H1 (cell line): Measurements from ENCODE around the gene LIMA1. TPM values are rescaled to one million over a fixed set of nuclear protein-coding genes. Genes with fewer than 3 reads are reported as not detected.

Source experiments
- CTCF ChIA-PET: fragments of 300-600 bp; sonication (Branson Sonifier 250); formaldehyde crosslinking; loops from one replicate; lab custom pipeline; 2021; ENCODE audit not compliant: partially characterized antibody; lab: Charles Lee
- POLR2A ChIA-PET: fragments of 300-600 bp; sonication (Branson Sonifier 250); formaldehyde crosslinking; loops from one replicate; lab custom pipeline; 2021; ENCODE audit warnings: inconsistent platforms; ENCODE audit not compliant: partially characterized antibody; lab: Charles Lee
- DNase-seq, 2 experiments: peaks; one replicate each; pipeline versions ENCODE4 v3.0.0 to v3.0.0-alpha.2; 2010 to 2022; ENCODE audit warnings: low spot score in 2 of 2, low read depth in 1 of 2, mixed read lengths in 1 of 2
- FAIRE-seq: peaks from 2 replicates; lab custom pipeline; 2011; peaks lifted over from hg19 to GRCh38; lab: Jason Lieb, UNC
- H2AFZ ChIP-seq: 2 replicates; pipeline ENCODE4 v1.8.1; 2012; ENCODE audit warnings: low read length, inconsistent platforms
- H2AK5ac ChIP-seq: 2 replicates; pipeline ENCODE4 v1.6.1; 2013; ENCODE audit warnings: low read depth, low read length
- H2BK120ac ChIP-seq: replicated peaks from 2 replicates; pipeline ENCODE3; 2013; ENCODE audit warnings: low read depth, low read length, inconsistent platforms
- H2BK12ac ChIP-seq: 2 replicates; pipeline ENCODE4 v1.6.1; 2013; ENCODE audit warnings: low read depth, low read length
- H2BK15ac ChIP-seq: 2 replicates; pipeline ENCODE4 v1.6.1; 2013; ENCODE audit warnings: low read length
- H2BK20ac ChIP-seq: 2 replicates; pipeline ENCODE4 v1.6.1; 2013; ENCODE audit warnings: low read length
- H2BK5ac ChIP-seq: 2 replicates; pipeline ENCODE4 v1.6.1; 2013; ENCODE audit warnings: low read depth, low read length
- H3K14ac ChIP-seq: 2 replicates; pipeline ENCODE4 v1.6.1; 2013; ENCODE audit warnings: inconsistent platforms; ENCODE audit not compliant: insufficient read length
- H3K18ac ChIP-seq: 2 replicates; pipeline ENCODE4 v1.6.1; 2013; ENCODE audit warnings: low read length; ENCODE audit errors: extremely low read depth
- H3K23ac ChIP-seq: 2 replicates; pipeline ENCODE4 v1.6.1; 2013; ENCODE audit warnings: inconsistent platforms; ENCODE audit not compliant: insufficient read length
- H3K23me2 ChIP-seq: 2 replicates; pipeline ENCODE4 v1.6.1; 2013; ENCODE audit warnings: low read depth, low read length
- H3K27ac ChIP-seq: 2 replicates; pipeline ENCODE4 v1.6.1; 2011; ENCODE audit warnings: low read depth, low read length, inconsistent platforms
- H3K27me3 ChIP-seq, 4 experiments: replicated peaks in 1 of 4; 1 replicate in 1 of 4; 2 replicates in 3 of 4; pipeline versions ENCODE4 v1.6.1 to v1.8.1; 2011 to 2013; ENCODE audit warnings: low read length in 3 of 4, mild to moderate bottlenecking in 3 of 4, inconsistent platforms in 2 of 4, mixed read lengths in 2 of 4, moderate library complexity in 1 of 4; ENCODE audit not compliant: control insufficient read depth in 3 of 4, insufficient read depth in 3 of 4; ENCODE audit errors: extremely low read depth in 1 of 4
- H3K36me3 ChIP-seq, 4 experiments: 2 replicates each; pipeline versions ENCODE4 v1.6.1 to v1.8.1; 2011 to 2013; ENCODE audit warnings: mild to moderate bottlenecking in 4 of 4, low read length in 3 of 4, moderate library complexity in 2 of 4, control low read depth in 1 of 4, inconsistent platforms in 1 of 4; ENCODE audit not compliant: insufficient read depth in 4 of 4, control insufficient read depth in 2 of 4
- H3K4ac ChIP-seq: replicated peaks from 2 replicates; pipeline ENCODE3; 2013; ENCODE audit warnings: low read length, low read depth, mixed read lengths, inconsistent platforms; ENCODE audit not compliant: insufficient read length
- H3K4me1 ChIP-seq, 4 experiments: replicated peaks in 1 of 4; 1 replicate in 1 of 4; 2 replicates in 3 of 4; pipeline versions ENCODE4 v1.6.1 to v1.8.1; 2011 to 2013; ENCODE audit warnings: low read length in 3 of 4, inconsistent platforms in 2 of 4, mixed read lengths in 1 of 4; ENCODE audit not compliant: insufficient read depth in 4 of 4, control insufficient read depth in 3 of 4
- H3K4me2 ChIP-seq, 2 experiments: 2 replicates each; pipeline versions ENCODE4 v1.6.1 to v1.8.1; 2011 to 2013; ENCODE audit warnings: low read depth in 2 of 2, low read length in 2 of 2, control low read depth in 1 of 2, inconsistent platforms in 1 of 2, mild to moderate bottlenecking in 1 of 2; ENCODE audit not compliant: insufficient read depth in 1 of 2
- H3K4me3 ChIP-seq, 4 experiments: fragments of 200-600, 300-600 bp in 1 of 4; sonication (generic), shearing (Covaris generic), sonication (Bioruptor Twin) in 1 of 4; 2 replicates each; pipeline versions ENCODE4 v1.5.1 to v1.8.1; 2011 to 2016; ENCODE audit warnings: low read length in 4 of 4, low read depth in 3 of 4, control low read depth in 2 of 4, inconsistent platforms in 2 of 4, mild to moderate bottlenecking in 2 of 4, mixed read lengths in 1 of 4, moderate library complexity in 1 of 4; ENCODE audit not compliant: insufficient read depth in 2 of 4; ENCODE audit errors: extremely low read depth in 1 of 4
- H3K56ac ChIP-seq: replicated peaks from 2 replicates; pipeline ENCODE3; 2013; ENCODE audit warnings: low read depth, mild to moderate bottlenecking, mixed read lengths, low read length, inconsistent platforms; ENCODE audit not compliant: insufficient read length
- H3K79me1 ChIP-seq: 2 replicates; pipeline ENCODE4 v1.6.1; 2013; ENCODE audit warnings: low read depth, low read length, control low read depth
- H3K79me2 ChIP-seq, 2 experiments: 2 replicates each; pipeline versions ENCODE4 v1.6.1 to v1.8.1; 2012 to 2013; ENCODE audit warnings: low read length in 2 of 2, mild to moderate bottlenecking in 2 of 2, inconsistent platforms in 1 of 2; ENCODE audit not compliant: insufficient read depth in 2 of 2, control insufficient read depth in 1 of 2
- H3K9ac ChIP-seq, 4 experiments: replicated peaks in 1 of 4; 1 replicate in 1 of 4; 2 replicates in 3 of 4; pipeline versions ENCODE4 v1.6.1 to v1.8.1; 2011 to 2013; ENCODE audit warnings: low read depth in 3 of 4, low read length in 3 of 4, control low read depth in 2 of 4, mild to moderate bottlenecking in 2 of 4, moderate library complexity in 2 of 4, inconsistent platforms in 1 of 4; ENCODE audit errors: extremely low read depth in 1 of 4
- H3K9me3 ChIP-seq, 2 experiments: 2 replicates each; pipeline versions ENCODE4 v1.6.1 to v1.8.1; 2012 to 2013; ENCODE audit warnings: mild to moderate bottlenecking in 2 of 2, moderate library complexity in 2 of 2, control low read depth in 1 of 2, inconsistent platforms in 1 of 2, low read depth in 1 of 2, low read length in 1 of 2, mixed read lengths in 1 of 2; ENCODE audit not compliant: insufficient read depth in 2 of 2
- H4K20me1 ChIP-seq, 2 experiments: replicated peaks in 1 of 2; 2 replicates each; pipeline versions ENCODE3 to v1.8.1; 2011 to 2013; ENCODE audit warnings: inconsistent platforms in 2 of 2, low read length in 2 of 2, mild to moderate bottlenecking in 1 of 2; ENCODE audit not compliant: insufficient read depth in 2 of 2, control insufficient read depth in 1 of 2
- H4K5ac ChIP-seq: 2 replicates; pipeline ENCODE4 v1.6.1; 2013; ENCODE audit warnings: low read length, low read depth, mixed read lengths, inconsistent platforms; ENCODE audit not compliant: insufficient read length
- H4K8ac ChIP-seq: 2 replicates; pipeline ENCODE4 v1.8.0; 2013; ENCODE audit warnings: mild to moderate bottlenecking, moderate library complexity, low read length, inconsistent platforms; ENCODE audit not compliant: insufficient read depth; ENCODE audit errors: extremely low read depth
- H4K91ac ChIP-seq: replicated peaks from 2 replicates; pipeline ENCODE3; 2013; ENCODE audit warnings: low read length, mixed read lengths, inconsistent platforms; ENCODE audit not compliant: insufficient read length
- ATF3 ChIP-seq: IDR thresholded peaks from 2 replicates; pipeline ENCODE4 v1.6.1; 2011; ENCODE audit warnings: low read depth, mild to moderate bottlenecking, low read length; ENCODE audit not compliant: insufficient read depth
- CBX8 ChIP-seq: fragments of 300-800, 300-1000 bp; sonication (generic); IDR thresholded peaks from 2 replicates; pipeline ENCODE4 v1.7.1; 2016; ENCODE audit warnings: low read depth, low read length, borderline replicate concordance
- HDAC2 ChIP-seq, 2 experiments: fragments of 300-600 bp in 1 of 2; sonication (generic) in 1 of 2; IDR thresholded peaks; 2 replicates each; pipeline ENCODE4 v1.6.1; 2011 to 2012; ENCODE audit warnings: low read depth in 2 of 2, low read length in 2 of 2, mild to moderate bottlenecking in 2 of 2, moderate library complexity in 2 of 2, borderline replicate concordance in 1 of 2, inconsistent platforms in 1 of 2
- NANOG ChIP-seq: IDR thresholded peaks from 2 replicates; pipeline ENCODE4 v1.6.1; 2011; ENCODE audit warnings: low read length, low read depth, mild to moderate bottlenecking, inconsistent platforms; ENCODE audit not compliant: insufficient read depth, poor library complexity, severe bottlenecking
- NRF1 ChIP-seq: IDR thresholded peaks from 2 replicates; pipeline ENCODE4 v1.6.1; 2011; ENCODE audit warnings: mild to moderate bottlenecking, low read depth, low read length, improper control_type of control experiment
- PHF8 ChIP-seq: fragments of 200-600 bp; sonication (generic); conservative IDR thresholded peaks from 2 replicates; pipeline ENCODE4 v1.7.1; 2012; ENCODE audit warnings: low read depth, mild to moderate bottlenecking, inconsistent platforms, low read length, moderate library complexity
- POLR2A ChIP-seq, 2 experiments: IDR thresholded peaks; 1 replicate in 1 of 2; 2 replicates in 1 of 2; pipeline ENCODE4 v1.6.1; 2011; ENCODE audit warnings: low read depth in 2 of 2, low read length in 2 of 2, mild to moderate bottlenecking in 2 of 2; ENCODE audit errors: control extremely low read depth in 1 of 2
- POU5F1 ChIP-seq: IDR thresholded peaks from 2 replicates; pipeline ENCODE4 v1.6.1; 2011; ENCODE audit warnings: low read depth, mild to moderate bottlenecking, low read length, moderate library complexity
- SP2 ChIP-seq: IDR thresholded peaks from 2 replicates; pipeline ENCODE4 v1.6.1; 2012; ENCODE audit warnings: mild to moderate bottlenecking, low read length, inconsistent platforms
- TBP ChIP-seq: IDR thresholded peaks from 2 replicates; pipeline ENCODE4 v1.6.1; 2011; ENCODE audit warnings: low read depth, low read length, improper control_type of control experiment
- TCF12 ChIP-seq: IDR thresholded peaks from 2 replicates; pipeline ENCODE4 v1.6.1; 2011; ENCODE audit warnings: low read depth, mild to moderate bottlenecking, low read length
- TEAD4 ChIP-seq: IDR thresholded peaks from 2 replicates; pipeline ENCODE4 v1.6.1; 2012; ENCODE audit warnings: low read depth, low read length, inconsistent platforms, mixed read lengths
- WGBS, 2 experiments: shearing (Covaris generic) in 1 of 2; methylation state at CpG; one replicate each; pipeline versions ENCODE4 v1.1.6 to v1.1.7; 2013 to 2015; ENCODE audit warnings: low lambda C conversion rate in 2 of 2, mixed read lengths in 2 of 2, inconsistent platforms in 1 of 2, low coverage in 1 of 2, missing lambda C conversion rate in 1 of 2; ENCODE audit not compliant: insufficient replicate concordance in 2 of 2, insufficient coverage in 1 of 2, insufficient read length in 1 of 2; ENCODE audit errors: extremely low coverage in 1 of 2, missing lambda C conversion rate in 1 of 2; 5-methylcytosine and 5-hydroxymethylcytosine counted together
- polyA plus RNA-seq, 7 experiments: library from polyadenylated mRNA; depleted of rRNA in 3 of 7; stranded (reverse) in 5 of 7; unstranded in 2 of 7; fragments of >200 nt in 5 of 7; fragments of 200-250 nt in 2 of 7; gene quantifications; 1 replicate in 5 of 7; 2 replicates in 1 of 7; 4 replicates in 1 of 7; pipeline versions ENCODE4 v1.2.1 to v1.2.3, GENCODE V29; 2011 to 2013; ENCODE audit warnings: missing spikeins in 2 of 7, mixed read lengths in 2 of 7
- total RNA-seq: library from RNA; stranded (reverse); fragmentation: NEBNext Ultra II Directional; extraction: Animal tissue kit (Norgen Biotek cat#: 25700); gene quantifications from 2 replicates; pipeline ENCODE4 v1.2.1, GENCODE V29; 2021

Gene LIMA1
- total and polyA plus RNA-seq, 2 of the 8 experiments (the other 6 are each of a cell fraction or from before 2014, with no cell fraction given): 12.7 to 47.6 TPM

- ChIA-PET CTCF (interaction anchor here (0.6 to 2.1 kb wide), 9 partner anchors 12 to 229 kb away, joined by 3 to 7 read pairs (median 4); no protein-coding TSS in a partner anchor), POLR2A (interaction anchor here (0.6 to 1.0 kb wide), 4 partner anchors 14 to 112 kb away, joined by 3 to 4 read pairs (median 3); partner anchors contain the start of gene CERS5)
- H3K4me3 ChIP-seq: no peak overlapping the region
- H3K9ac ChIP-seq: no peak overlapping the region
- no peaks in the 10 kb centered on the region for H3K79me2 ChIP-seq
- H3K4me1 ChIP-seq: no peaks in the 10 kb centered on the region
- H2AK5ac ChIP-seq: no peak overlapping the region
- DNase-seq (no peak), FAIRE-seq (no peak)
- no peaks in the 10 kb centered on the region for H4K20me1 ChIP-seq
- H3K4ac ChIP-seq: no peak overlapping the region
- no peak overlapping the region for H4K8ac ChIP-seq
- no peaks in the 10 kb centered on the region for H3K9me3 ChIP-seq
- no peaks in the 10 kb centered on the region for H3K27me3 ChIP-seq
- H2BK15ac ChIP-seq: no peak overlapping the region
- no peaks in the 10 kb centered on the region for H3K23me2 ChIP-seq
- peaks cover 6 to 33% (median 22%) of the 10 kb centered on the region in 4 experiments for H3K36me3 ChIP-seq
- H3K27ac ChIP-seq: no peak overlapping the region
- H3K56ac ChIP-seq: no peak overlapping the region
- no peak overlapping the region for H4K91ac ChIP-seq
- H3K14ac ChIP-seq: no peak overlapping the region
- H2BK12ac ChIP-seq: no peak overlapping the region
- 86% methylated on average over 4 of the region's 4 CpGs; no CpG with 5 or more reads in 1 of the 2 experiments for WGBS, 2 experiments
- H3K18ac ChIP-seq: no peak overlapping the region
- H4K5ac ChIP-seq: no peak overlapping the region
- TF ChIP-seq PHF8: no peak
- TF ChIP-seq NRF1: no peak
- TF ChIP-seq CBX8: no peak
- TF ChIP-seq TCF12: no peak
- no peak for TF ChIP-seq SP2
- TF ChIP-seq NANOG: no peak
- no peak for TF ChIP-seq ATF3
- TF ChIP-seq TEAD4: no peak
- no peak for TF ChIP-seq POU5F1
- TF ChIP-seq POLR2A (IDR thresholded peaks at IDR 0.05; ENCODE audit: control extremely low read depth in 1 of 2, low read depth in 2 of 2, low read length in 2 of 2): no peak
- no peak for TF ChIP-seq TBP
- no peak for TF ChIP-seq HDAC2 (IDR thresholded peaks at IDR 0.05; ENCODE audit: borderline replicate concordance in 1 of 2, low read depth in 2 of 2, low read length in 2 of 2)
- H2AFZ ChIP-seq: no peak overlapping the region
- H2BK120ac ChIP-seq: no peak overlapping the region
- no peak overlapping the region for H3K4me2 ChIP-seq
- H2BK5ac ChIP-seq: no peak overlapping the region
- H3K79me1 ChIP-seq: no peaks in the 10 kb centered on the region
- no peak overlapping the region for H3K23ac ChIP-seq
- H2BK20ac ChIP-seq: no peak overlapping the region
These were observed 86.8 kb downstream of the LIMA1 start for GRCh38 chr12:50196537-50196936.
